OCI-LY7 (cell line): ENCODE measurements around the gene XRRA1. TPM values are rescaled to one million over a fixed set of nuclear protein-coding genes. Genes with fewer than 3 reads are reported as not detected.
A peak's percentile ranks its signal among the peaks of the same experiment; 100 is the strongest.
"Not testable (repeated sequence)": the region's sequence is repeated elsewhere in the genome, so short reads cannot be mapped to it uniquely, and the experiment has no call there.

Experiments
- BruUV-seq: library from RNA; stranded (reverse); fragments of 400-500 nt; replicated peaks from 2 replicates; lab custom pipeline; 2021; lab: Mats Ljungman, UMichigan
- CTCF ChIA-PET: fragments of 300-600 bp; sonication (Branson Sonifier 250); formaldehyde crosslinking; loops from one replicate; lab custom pipeline; 2022; ENCODE audit warnings: antibody characterized with exemption; ENCODE audit not compliant: unreplicated experiment; lab: Charles Lee
- POLR2A ChIA-PET: fragments of 300-600 bp; sonication (Branson Sonifier 250); formaldehyde crosslinking; loops from one replicate; lab custom pipeline; 2022; ENCODE audit warnings: antibody characterized with exemption; lab: Charles Lee
- DNase-seq: peaks from one replicate; pipeline ENCODE4 v3.0.0-alpha.2; 2015; ENCODE audit warnings: low spot score
- H2AFZ ChIP-seq: fragments of 200-600 bp; sonication (generic), shearing (Covaris generic); 2 replicates; pipeline ENCODE4 v1.6.1; 2014; ENCODE audit warnings: mild to moderate bottlenecking, antibody characterized with exemption, low read length, moderate library complexity
- H3K27ac ChIP-seq: fragments of 200-600 bp; sonication (generic); 2 replicates; pipeline ENCODE4 v1.5.1; 2014; ENCODE audit warnings: mixed run types, low read depth, mild to moderate bottlenecking, moderate library complexity, low read length, inconsistent platforms; ENCODE audit not compliant: poor library complexity, severe bottlenecking
- H3K36me3 ChIP-seq: fragments of 200-600 bp; sonication (generic); 2 replicates; pipeline ENCODE4 v1.6.1; 2014; ENCODE audit warnings: mild to moderate bottlenecking, antibody characterized with exemption, low read length, moderate library complexity, mixed read lengths; ENCODE audit not compliant: insufficient read depth
- H3K4me1 ChIP-seq: fragments of 200-600 bp; sonication (generic); 2 replicates; pipeline ENCODE4 v1.5.1; 2014; ENCODE audit warnings: mild to moderate bottlenecking, low read length; ENCODE audit not compliant: insufficient read depth, poor library complexity, severe bottlenecking
- H3K4me2 ChIP-seq: fragments of 200-600 bp; sonication (generic); 2 replicates; pipeline ENCODE4 v1.6.1; 2014; ENCODE audit warnings: mild to moderate bottlenecking, low read length
- H3K4me3 ChIP-seq: fragments of 200-600 bp; sonication (generic); 2 replicates; pipeline ENCODE4 v1.5.1; 2014; ENCODE audit warnings: mild to moderate bottlenecking, low read depth, low read length; ENCODE audit not compliant: poor library complexity, severe bottlenecking
- H3K79me2 ChIP-seq: fragments of 200-600 bp; sonication (generic); 2 replicates; pipeline ENCODE4 v1.6.1; 2016; ENCODE audit warnings: low read depth, mild to moderate bottlenecking, low read length, moderate library complexity, mixed read lengths; ENCODE audit not compliant: insufficient read depth
- H3K9me2 ChIP-seq: fragments of 200-600 bp; sonication (generic); 2 replicates; pipeline ENCODE4 v1.6.1; 2016; ENCODE audit warnings: mild to moderate bottlenecking, low read length, mixed read lengths; ENCODE audit not compliant: insufficient read depth
- H3K9me3 ChIP-seq: fragments of 200-600 bp; sonication (generic); 2 replicates; pipeline ENCODE4 v1.6.1; 2014; ENCODE audit warnings: mild to moderate bottlenecking, mixed run types, low read length, mixed read lengths
- H4K20me1 ChIP-seq: fragments of 200-600 bp; sonication (generic); 2 replicates; pipeline ENCODE4 v1.6.1; 2014; ENCODE audit warnings: mild to moderate bottlenecking, antibody characterized with exemption, low read length, moderate library complexity, mixed read lengths; ENCODE audit not compliant: insufficient read depth
- EZH2phosphoT487 ChIP-seq: fragments of 200-600 bp; sonication (generic); IDR thresholded peaks from 2 replicates; pipeline ENCODE4 v1.6.1; 2018; ENCODE audit warnings: low read depth, borderline replicate concordance, mild to moderate bottlenecking, mixed run types, antibody characterized with exemption, low read length, moderate library complexity, mixed read lengths
- intact Hi-C: fragments of 100-400 bp; cut with micrococcal nuclease; formaldehyde crosslinking; loops from one replicate; pipeline ENCODE4 v1.10.0; 2022; ENCODE audit not compliant: unreplicated experiment
- total RNA-seq, 2 experiments: library from RNA; depleted of rRNA in 1 of 2; stranded (reverse); fragments of >200 nt in 1 of 2; shearing (Covaris generic) in 1 of 2; gene quantifications; 2 replicates each; pipeline ENCODE4 v1.2.3, GENCODE V29; 2014 to 2022
- TF ChIP-seq, protein P1 (sequence below): fragments of 200-600 bp; sonication (generic); conservative IDR thresholded peaks from 2 replicates; pipeline ENCODE4 v1.5.1; 2014; ENCODE audit warnings: mild to moderate bottlenecking, antibody characterized with exemption, low read length, moderate library complexity, mixed read lengths

The XRRA1 gene
- total RNA-seq, 2 experiments from 2014 or later: 20.3 to 29.1 TPM

DNA sequence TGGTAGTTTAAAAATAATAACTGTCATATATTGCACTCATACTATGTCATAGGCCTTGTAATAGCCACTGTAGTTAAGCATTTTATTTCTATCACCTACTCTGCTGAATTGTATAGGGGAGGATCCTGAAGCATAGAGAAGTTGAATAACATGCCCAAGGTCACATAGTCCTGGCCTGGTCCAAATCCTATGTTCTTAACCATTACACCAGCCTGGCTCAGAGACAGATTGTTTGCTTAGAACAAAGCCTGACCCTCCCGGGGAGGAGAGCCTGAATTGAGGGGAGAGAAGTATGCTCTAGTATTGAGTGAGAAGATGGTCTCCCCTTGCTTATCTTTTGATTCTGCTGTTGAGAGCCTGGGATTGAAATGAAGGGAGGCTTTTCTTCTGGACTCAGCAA lies 42.0 kb upstream of the XRRA1 start:
- POLR2A ChIA-PET: no interaction called here

DNA sequence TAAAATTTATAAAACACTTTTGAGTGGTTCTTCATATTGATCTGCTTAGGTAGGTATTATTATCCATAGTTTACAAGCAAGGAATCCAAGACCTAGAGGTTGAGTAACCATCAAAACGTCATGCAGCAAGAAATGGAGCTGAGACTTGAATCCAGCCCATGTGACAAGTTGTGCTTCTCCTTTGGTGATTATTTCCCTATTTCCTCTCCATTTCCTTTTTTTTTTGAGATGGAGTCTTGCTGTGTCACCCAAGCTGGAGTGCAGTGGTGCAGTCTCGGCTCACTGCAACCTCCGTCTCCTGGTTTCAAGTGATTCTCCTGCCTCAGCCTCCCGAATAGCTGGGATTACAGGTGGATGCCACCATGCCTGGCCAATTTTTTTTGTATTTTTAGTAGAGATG lies 41.3 kb upstream of the XRRA1 start:
- CTCF ChIA-PET, H2AFZ ChIP-seq, H3K9me3 ChIP-seq, BruUV-seq, intact Hi-C loops, H3K27ac ChIP-seq, DNase-seq, H4K20me1 ChIP-seq, H3K9me2 ChIP-seq: not testable (repeated sequence)
- Histone ChIP-seq H3K79me2 (peaks cover 46% of the 10 kb centered on the region), H3K4me2 (peak overlapping the region; percentile 94), H3K36me3 (peaks cover 32% of the 10 kb centered on the region), H3K4me3 (peak overlapping the region; percentile 94), H3K4me1 (peaks cover 44% of the 10 kb centered on the region)
- POLR2A ChIA-PET: interaction anchor here (0.9 to 3.2 kb wide), 3 partner anchors 8 to 37 kb away, joined by 3 to 21 read pairs (median 5); no protein-coding TSS in a partner anchor

More for the DNA sequence above, 42.0 kb upstream of the XRRA1 start:
- DNase-seq: no peak
- peaks cover 46% of the 10 kb centered on the region for H3K79me2 ChIP-seq
- BruUV-seq: no TSS peak
- peaks cover 39% of the 10 kb centered on the region for H3K36me3 ChIP-seq
- H3K4me1 ChIP-seq: peaks cover 44% of the 10 kb centered on the region
- H3K4me3 ChIP-seq: peak overlapping the region; percentile 94
- H3K27ac ChIP-seq: peak overlapping the region; percentile 26
- H2AFZ ChIP-seq: no peak overlapping the region
- peak overlapping the region; percentile 94 for H3K4me2 ChIP-seq
- TF ChIP-seq, protein P1, sequence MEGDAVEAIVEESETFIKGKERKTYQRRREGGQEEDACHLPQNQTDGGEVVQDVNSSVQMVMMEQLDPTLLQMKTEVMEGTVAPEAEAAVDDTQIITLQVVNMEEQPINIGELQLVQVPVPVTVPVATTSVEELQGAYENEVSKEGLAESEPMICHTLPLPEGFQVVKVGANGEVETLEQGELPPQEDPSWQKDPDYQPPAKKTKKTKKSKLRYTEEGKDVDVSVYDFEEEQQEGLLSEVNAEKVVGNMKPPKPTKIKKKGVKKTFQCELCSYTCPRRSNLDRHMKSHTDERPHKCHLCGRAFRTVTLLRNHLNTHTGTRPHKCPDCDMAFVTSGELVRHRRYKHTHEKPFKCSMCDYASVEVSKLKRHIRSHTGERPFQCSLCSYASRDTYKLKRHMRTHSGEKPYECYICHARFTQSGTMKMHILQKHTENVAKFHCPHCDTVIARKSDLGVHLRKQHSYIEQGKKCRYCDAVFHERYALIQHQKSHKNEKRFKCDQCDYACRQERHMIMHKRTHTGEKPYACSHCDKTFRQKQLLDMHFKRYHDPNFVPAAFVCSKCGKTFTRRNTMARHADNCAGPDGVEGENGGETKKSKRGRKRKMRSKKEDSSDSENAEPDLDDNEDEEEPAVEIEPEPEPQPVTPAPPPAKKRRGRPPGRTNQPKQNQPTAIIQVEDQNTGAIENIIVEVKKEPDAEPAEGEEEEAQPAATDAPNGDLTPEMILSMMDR: no peak
- TF ChIP-seq EZH2phosphoT487: no peak
- H3K9me2 ChIP-seq: no peaks in the 10 kb centered on the region
- intact Hi-C loops: no loop called here
- no peaks in the 10 kb centered on the region for H3K9me3 ChIP-seq
- CTCF ChIA-PET: no interaction called here
- peaks cover 10% of the 10 kb centered on the region; the same call in 1 of the 2 replicates for H4K20me1 ChIP-seq

DNA sequence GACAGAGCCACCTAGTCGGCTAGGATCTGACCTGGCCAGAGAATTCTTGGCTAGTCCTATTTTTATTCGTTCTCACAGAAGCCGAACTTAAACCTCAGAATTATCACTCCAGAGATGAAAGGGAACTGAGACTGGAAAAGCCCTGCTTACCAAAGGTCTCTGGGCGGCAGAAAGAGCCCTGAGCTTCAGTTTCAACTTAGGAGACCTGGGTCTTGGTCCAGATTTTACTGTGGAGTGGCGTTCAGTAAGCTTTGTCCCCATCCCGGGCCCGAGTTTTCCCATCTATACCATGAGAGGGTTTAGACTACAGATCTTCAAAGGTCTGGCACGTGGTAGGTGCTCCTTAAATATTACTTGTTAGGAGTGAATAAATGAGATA lies 40.4 kb upstream of the XRRA1 start:
- peak overlapping the region; percentile 94 for H3K4me3 ChIP-seq
- H2AFZ ChIP-seq: peak overlapping the region; percentile 82; the same call in 1 of the 2 replicates
- peaks cover 44% of the 10 kb centered on the region for H3K4me1 ChIP-seq
- TF ChIP-seq, protein P1: no peak
- TF ChIP-seq EZH2phosphoT487: no peak
- H3K4me2 ChIP-seq: peak overlapping the region; percentile 94
- H3K9me3 ChIP-seq: no peaks in the 10 kb centered on the region
- H4K20me1 ChIP-seq: peaks cover 10% of the 10 kb centered on the region; the same call in 1 of the 2 replicates
- peaks cover 46% of the 10 kb centered on the region for H3K79me2 ChIP-seq
- POLR2A ChIA-PET: interaction anchor here (1.2 to 3.2 kb wide), 5 partner anchors 9 to 67 kb away, joined by 3 to 21 read pairs (median 5); partner anchors contain the start of genes SPCS2 and XRRA1
- BruUV-seq: no TSS peak
- H3K27ac ChIP-seq: peak overlapping the region; percentile 86
- CTCF ChIA-PET: no interaction called here
- intact Hi-C loops: loop anchor here (10.0 kb wide), 1 partner anchor 886 kb away; no protein-coding TSS in a partner anchor
- DNase-seq: peak; percentile 31
- no peaks in the 10 kb centered on the region for H3K9me2 ChIP-seq
- H3K36me3 ChIP-seq: peaks cover 23% of the 10 kb centered on the region
